ENCODE measurements around the gene MANF. TPM values are rescaled to one million over a fixed set of nuclear protein-coding genes. Genes with fewer than 3 reads are reported as not detected.

Gene MANF
- total and polyA plus RNA-seq, 2 of the 13 experiments (the other 11 are each of a cell fraction or from before 2014, with no cell fraction given) = 55.4 to 269 TPM

DNA sequence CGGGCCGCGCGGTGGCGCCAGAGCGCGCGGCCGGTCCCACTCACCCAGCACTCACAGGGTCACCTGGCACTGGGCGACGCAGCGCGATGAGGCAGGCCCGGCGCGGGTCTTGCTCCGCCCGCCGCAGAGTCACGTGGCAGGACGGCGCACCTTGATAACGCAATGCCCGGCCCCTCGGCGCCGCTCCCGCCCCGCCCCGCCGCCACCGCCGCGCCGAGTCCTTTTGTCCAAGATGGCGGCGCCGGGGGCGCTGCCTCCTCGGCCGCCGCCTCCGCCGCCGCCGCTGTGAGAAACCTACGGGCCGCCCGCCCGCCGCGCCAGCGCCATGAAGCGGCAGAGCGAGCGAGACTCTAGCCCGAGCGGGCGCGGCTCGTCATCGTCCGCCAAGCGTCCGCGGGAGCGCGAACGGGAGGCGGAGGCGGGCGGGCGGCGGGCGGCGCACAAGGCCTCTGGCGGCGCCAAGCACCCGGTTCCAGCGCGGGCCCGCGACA is 6.0 kb downstream of the MANF start, which contains the start of gene RBM15B (continued):
- TF ChIP-seq, protein P1, sequence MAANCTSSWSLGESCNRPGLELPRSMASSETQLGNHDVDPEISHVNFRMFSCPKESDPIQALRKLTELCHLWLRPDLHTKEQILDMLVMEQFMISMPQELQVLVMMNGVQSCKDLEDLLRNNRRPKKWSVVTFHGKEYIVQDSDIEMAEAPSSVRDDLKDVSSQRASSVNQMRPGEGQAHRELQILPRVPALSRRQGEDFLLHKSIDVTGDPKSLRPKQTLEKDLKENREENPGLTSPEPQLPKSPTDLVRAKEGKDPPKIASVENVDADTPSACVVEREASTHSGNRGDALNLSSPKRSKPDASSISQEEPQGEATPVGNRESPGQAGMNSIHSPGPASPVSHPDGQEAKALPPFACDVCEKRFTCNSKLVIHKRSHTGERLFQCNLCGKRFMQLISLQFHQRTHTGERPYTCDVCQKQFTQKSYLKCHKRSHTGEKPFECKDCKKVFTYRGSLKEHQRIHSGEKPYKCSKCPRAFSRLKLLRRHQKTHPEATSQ (CRISPR knock-in tag; IDR thresholded peaks at IDR 0.05; ENCODE audit: borderline replicate concordance) = peak; percentile 80; the same call in 1 of the 2 replicates
- no peak for TF ChIP-seq NFATC3 (CRISPR knock-in tag; IDR thresholded peaks at IDR 0.05)
- no peak for TF ChIP-seq BCL6 (CRISPR knock-in tag; IDR thresholded peaks at IDR 0.05)
- TF ChIP-seq TCF12 (IDR thresholded peaks at IDR 0.05) = no peak
- 0 out of 2 replicates have a peak, but pooled peaks have one; percentile 18 for TF ChIP-seq TCF12 (CRISPR knock-in tag; IDR thresholded peaks at IDR 0.05)
- 0 out of 2 replicates have a peak, but pooled peaks have one; percentile 47 for TF ChIP-seq NFYB (CRISPR knock-in tag; IDR thresholded peaks at IDR 0.05)
- TF ChIP-seq ZNF354B (CRISPR knock-in tag; IDR thresholded peaks at IDR 0.05) = peak; percentile 76; the same call in 1 of the 2 replicates
- TF ChIP-seq, protein P2, sequence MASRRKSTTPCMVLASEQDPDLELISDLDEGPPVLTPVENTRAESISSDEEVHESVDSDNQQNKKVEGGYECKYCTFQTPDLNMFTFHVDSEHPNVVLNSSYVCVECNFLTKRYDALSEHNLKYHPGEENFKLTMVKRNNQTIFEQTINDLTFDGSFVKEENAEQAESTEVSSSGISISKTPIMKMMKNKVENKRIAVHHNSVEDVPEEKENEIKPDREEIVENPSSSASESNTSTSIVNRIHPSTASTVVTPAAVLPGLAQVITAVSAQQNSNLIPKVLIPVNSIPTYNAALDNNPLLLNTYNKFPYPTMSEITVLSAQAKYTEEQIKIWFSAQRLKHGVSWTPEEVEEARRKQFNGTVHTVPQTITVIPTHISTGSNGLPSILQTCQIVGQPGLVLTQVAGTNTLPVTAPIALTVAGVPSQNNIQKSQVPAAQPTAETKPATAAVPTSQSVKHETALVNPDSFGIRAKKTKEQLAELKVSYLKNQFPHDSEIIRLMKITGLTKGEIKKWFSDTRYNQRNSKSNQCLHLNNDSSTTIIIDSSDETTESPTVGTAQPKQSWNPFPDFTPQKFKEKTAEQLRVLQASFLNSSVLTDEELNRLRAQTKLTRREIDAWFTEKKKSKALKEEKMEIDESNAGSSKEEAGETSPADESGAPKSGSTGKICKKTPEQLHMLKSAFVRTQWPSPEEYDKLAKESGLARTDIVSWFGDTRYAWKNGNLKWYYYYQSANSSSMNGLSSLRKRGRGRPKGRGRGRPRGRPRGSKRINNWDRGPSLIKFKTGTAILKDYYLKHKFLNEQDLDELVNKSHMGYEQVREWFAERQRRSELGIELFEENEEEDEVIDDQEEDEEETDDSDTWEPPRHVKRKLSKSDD (CRISPR knock-in tag; IDR thresholded peaks at IDR 0.05; ENCODE audit: low read depth) = peak; percentile 72
- peak; percentile 27; the same call in 1 of the 2 replicates for TF ChIP-seq NCOA2 (CRISPR knock-in tag; IDR thresholded peaks at IDR 0.05)
- TF ChIP-seq ISX (CRISPR knock-in tag; conservative IDR thresholded peaks at IDR 0.05) = no peak
- 0 out of 2 replicates have a peak, but pooled peaks have one; percentile 3 for TF ChIP-seq ZNF564 (CRISPR knock-in tag; IDR thresholded peaks at IDR 0.05)
- TF ChIP-seq JUND (CRISPR knock-in tag; IDR thresholded peaks at IDR 0.05) = peak; percentile 53; the same call in 1 of the 2 replicates
- TF ChIP-seq RFX3 (CRISPR knock-in tag; IDR thresholded peaks at IDR 0.05) = no peak
- no peak for TF ChIP-seq RBAK (CRISPR knock-in tag; IDR thresholded peaks at IDR 0.05)
- TF ChIP-seq, protein P3, sequence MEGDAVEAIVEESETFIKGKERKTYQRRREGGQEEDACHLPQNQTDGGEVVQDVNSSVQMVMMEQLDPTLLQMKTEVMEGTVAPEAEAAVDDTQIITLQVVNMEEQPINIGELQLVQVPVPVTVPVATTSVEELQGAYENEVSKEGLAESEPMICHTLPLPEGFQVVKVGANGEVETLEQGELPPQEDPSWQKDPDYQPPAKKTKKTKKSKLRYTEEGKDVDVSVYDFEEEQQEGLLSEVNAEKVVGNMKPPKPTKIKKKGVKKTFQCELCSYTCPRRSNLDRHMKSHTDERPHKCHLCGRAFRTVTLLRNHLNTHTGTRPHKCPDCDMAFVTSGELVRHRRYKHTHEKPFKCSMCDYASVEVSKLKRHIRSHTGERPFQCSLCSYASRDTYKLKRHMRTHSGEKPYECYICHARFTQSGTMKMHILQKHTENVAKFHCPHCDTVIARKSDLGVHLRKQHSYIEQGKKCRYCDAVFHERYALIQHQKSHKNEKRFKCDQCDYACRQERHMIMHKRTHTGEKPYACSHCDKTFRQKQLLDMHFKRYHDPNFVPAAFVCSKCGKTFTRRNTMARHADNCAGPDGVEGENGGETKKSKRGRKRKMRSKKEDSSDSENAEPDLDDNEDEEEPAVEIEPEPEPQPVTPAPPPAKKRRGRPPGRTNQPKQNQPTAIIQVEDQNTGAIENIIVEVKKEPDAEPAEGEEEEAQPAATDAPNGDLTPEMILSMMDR (CRISPR knock-in tag; IDR thresholded peaks at IDR 0.05) = peak; percentile 97
- TF ChIP-seq SALL1 (CRISPR knock-in tag; IDR thresholded peaks at IDR 0.05) = peak; percentile 85
- TF ChIP-seq TBL1XR1 (IDR thresholded peaks at IDR 0.05; ENCODE audit: borderline replicate concordance, low read length, partially characterized antibody) = peak; percentile 22
- TF ChIP-seq ZNF768 (CRISPR knock-in tag; IDR thresholded peaks at IDR 0.05) = peak; percentile 37
- TF ChIP-seq SRY (CRISPR knock-in tag; IDR thresholded peaks at IDR 0.05) = 0 out of 2 replicates have a peak, but pooled peaks have one; percentile 24
- TF ChIP-seq SPEN (CRISPR knock-in tag; IDR thresholded peaks at IDR 0.05; ENCODE audit: low read depth) = peak; percentile 99
- TF ChIP-seq, protein P4, sequence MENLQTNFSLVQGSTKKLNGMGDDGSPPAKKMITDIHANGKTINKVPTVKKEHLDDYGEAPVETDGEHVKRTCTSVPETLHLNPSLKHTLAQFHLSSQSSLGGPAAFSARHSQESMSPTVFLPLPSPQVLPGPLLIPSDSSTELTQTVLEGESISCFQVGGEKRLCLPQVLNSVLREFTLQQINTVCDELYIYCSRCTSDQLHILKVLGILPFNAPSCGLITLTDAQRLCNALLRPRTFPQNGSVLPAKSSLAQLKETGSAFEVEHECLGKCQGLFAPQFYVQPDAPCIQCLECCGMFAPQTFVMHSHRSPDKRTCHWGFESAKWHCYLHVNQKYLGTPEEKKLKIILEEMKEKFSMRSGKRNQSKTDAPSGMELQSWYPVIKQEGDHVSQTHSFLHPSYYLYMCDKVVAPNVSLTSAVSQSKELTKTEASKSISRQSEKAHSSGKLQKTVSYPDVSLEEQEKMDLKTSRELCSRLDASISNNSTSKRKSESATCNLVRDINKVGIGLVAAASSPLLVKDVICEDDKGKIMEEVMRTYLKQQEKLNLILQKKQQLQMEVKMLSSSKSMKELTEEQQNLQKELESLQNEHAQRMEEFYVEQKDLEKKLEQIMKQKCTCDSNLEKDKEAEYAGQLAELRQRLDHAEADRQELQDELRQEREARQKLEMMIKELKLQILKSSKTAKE (CRISPR knock-in tag; IDR thresholded peaks at IDR 0.05; ENCODE audit: borderline replicate concordance) = no peak
- no peak for TF ChIP-seq REXO4 (CRISPR knock-in tag; IDR thresholded peaks at IDR 0.05; ENCODE audit: borderline replicate concordance)
- peak; percentile 62; the same call in 1 of the 2 replicates for TF ChIP-seq FOXA3 (CRISPR knock-in tag; IDR thresholded peaks at IDR 0.05)
- no peak for TF ChIP-seq FOXP1 (IDR thresholded peaks at IDR 0.05)
- no peak for TF ChIP-seq FOXP1 (CRISPR knock-in tag; IDR thresholded peaks at IDR 0.05)

Data from HepG2 (cell line).